Body of pancreas (tissue), 4 donors: Measurements from ENCODE around the gene KIF22. TPM values are rescaled to one million over a fixed set of nuclear protein-coding genes. Genes with fewer than 3 reads are reported as not detected.
"Not testable (repeated sequence)": the region's sequence is repeated elsewhere in the genome, so short reads cannot be mapped to it uniquely, and the experiment has no call there.

Experiments
- ATAC-seq: fragments of 150-250 bp; one replicate; pipeline ENCODE4 v1.9.1; 2016
- DNase-seq, 4 donors: peaks; one replicate each; pipeline ENCODE4 v3.0.0-alpha.2; 2019
- H3K27ac ChIP-seq, 4 donors: fragments of 200-600 bp; sonication (generic); 1 replicate in 3 of 4; 2 replicates in 1 of 4; pipeline versions ENCODE4 v1.5.1 to v1.6.1; 2016 to 2019; ENCODE audit warnings: mild to moderate bottlenecking in 1 of 4, mixed read lengths in 1 of 4, moderate library complexity in 1 of 4
- H3K27me3 ChIP-seq, 2 donors: fragments of 200-600 bp; sonication (generic); one replicate each; pipeline ENCODE4 v1.6.0; 2016; ENCODE audit warnings: mild to moderate bottlenecking in 1 of 2
- H3K36me3 ChIP-seq, 2 donors: fragments of 200-600 bp; sonication (generic); replicated peaks in 1 of 2; 2 replicates each; pipeline ENCODE4 v1.5.1; 2016; ENCODE audit warnings: low read depth in 2 of 2; ENCODE audit not compliant: insufficient read depth in 1 of 2
- H3K4me1 ChIP-seq: fragments of 200-600 bp; sonication (generic); one replicate; pipeline ENCODE4 v1.6.0; 2016
- H3K4me3 ChIP-seq, 2 donors: fragments of 200-600 bp; sonication (generic); 1 replicate in 1 of 2; 2 replicates in 1 of 2; pipeline ENCODE4 v1.5.1; 2016 to 2019
- H3K9me3 ChIP-seq, 3 donors: fragments of 200-600 bp; sonication (generic); 1 replicate in 2 of 3; 2 replicates in 1 of 3; pipeline ENCODE4 v1.5.1; 2016
- POLR2A ChIP-seq, 3 donors: fragments of 450-650 bp; IDR thresholded peaks; one replicate each; pipeline ENCODE4 v1.6.1; 2016; ENCODE audit warnings: antibody characterized with exemption in 3 of 3, mild to moderate bottlenecking in 2 of 3
- WGBS, 2 donors: methylation state at CpG; one replicate each; pipeline ENCODE4 v1.1.5; 2017; 5-methylcytosine and 5-hydroxymethylcytosine counted together
- intact Hi-C: fragments of 100-400 bp; cut with DNase I; formaldehyde crosslinking; loops from one replicate; pipeline ENCODE4 v1.15.1; 2023
- total RNA-seq, 2 donors: library from RNA; depleted of rRNA; stranded (reverse); fragments of >200 nt; gene quantifications; one replicate each; pipeline ENCODE4 v1.1.0, GENCODE V29; 2016
- TF ChIP-seq, protein P1 (sequence below), 7 experiments: fragments of 450-650 bp in 4 of 7; fragments of 200-600 bp in 3 of 7; sonication (generic) in 3 of 7; IDR thresholded peaks; one replicate each; pipeline ENCODE4 v1.5.1; 2016 to 2019; ENCODE audit warnings: antibody characterized with exemption in 7 of 7

KIF22 gene
- total RNA-seq, 2 donors from 2014 or later = 8.9 to 13.7 TPM

GRCh38 chr16:29777576-29778350 is 12.8 kb upstream of the KIF22 start, which contains the start of gene ZG16:
Gene ZG16 (plus strand): TSS chr16:29778256. CDS start chr16:29779267, 1,011 bp downstream.
- peaks cover 27% of the 10 kb centered on the region for H3K4me1 ChIP-seq
- DNase-seq = peak; percentile 30 to 57 (median 54)
- peak; percentile 88 for ATAC-seq
- H3K27me3 ChIP-seq = no peaks in the 10 kb centered on the region
- H3K4me3 ChIP-seq = no peak within 1 kb of the TSS
- TF ChIP-seq POLR2A (IDR thresholded peaks at IDR 0.05) = no peak
- TF ChIP-seq, protein P1, sequence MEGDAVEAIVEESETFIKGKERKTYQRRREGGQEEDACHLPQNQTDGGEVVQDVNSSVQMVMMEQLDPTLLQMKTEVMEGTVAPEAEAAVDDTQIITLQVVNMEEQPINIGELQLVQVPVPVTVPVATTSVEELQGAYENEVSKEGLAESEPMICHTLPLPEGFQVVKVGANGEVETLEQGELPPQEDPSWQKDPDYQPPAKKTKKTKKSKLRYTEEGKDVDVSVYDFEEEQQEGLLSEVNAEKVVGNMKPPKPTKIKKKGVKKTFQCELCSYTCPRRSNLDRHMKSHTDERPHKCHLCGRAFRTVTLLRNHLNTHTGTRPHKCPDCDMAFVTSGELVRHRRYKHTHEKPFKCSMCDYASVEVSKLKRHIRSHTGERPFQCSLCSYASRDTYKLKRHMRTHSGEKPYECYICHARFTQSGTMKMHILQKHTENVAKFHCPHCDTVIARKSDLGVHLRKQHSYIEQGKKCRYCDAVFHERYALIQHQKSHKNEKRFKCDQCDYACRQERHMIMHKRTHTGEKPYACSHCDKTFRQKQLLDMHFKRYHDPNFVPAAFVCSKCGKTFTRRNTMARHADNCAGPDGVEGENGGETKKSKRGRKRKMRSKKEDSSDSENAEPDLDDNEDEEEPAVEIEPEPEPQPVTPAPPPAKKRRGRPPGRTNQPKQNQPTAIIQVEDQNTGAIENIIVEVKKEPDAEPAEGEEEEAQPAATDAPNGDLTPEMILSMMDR (IDR thresholded peaks at IDR 0.05) = no peak
- H3K27ac ChIP-seq = peak within 1 kb of the TSS in 1 of 4 donors; percentile 37
- WGBS, 2 donors = 65 to 80% methylated on average over 9 to 10 of the region's 10 CpGs
- H3K9me3 ChIP-seq = no peaks in the 10 kb centered on the region
- intact Hi-C loops = no loop called here
- no peaks in the 10 kb centered on the region for H3K36me3 ChIP-seq

- intact Hi-C loops = no loop called here
- H3K36me3 ChIP-seq = no peaks in the 10 kb centered on the region
- TF ChIP-seq POLR2A (IDR thresholded peaks at IDR 0.05) = no peak
- TF ChIP-seq, protein P1 (IDR thresholded peaks at IDR 0.05) = no peak
- no peaks in the 10 kb centered on the region for H3K9me3 ChIP-seq
- H3K4me3 ChIP-seq = no peak overlapping the region
- H3K27ac ChIP-seq = no peak overlapping the region
- DNase-seq (peak in 1 of 4 donors; percentile 22), ATAC-seq (no peak)
- peaks cover 27% of the 10 kb centered on the region for H3K4me1 ChIP-seq
- H3K27me3 ChIP-seq = no peaks in the 10 kb centered on the region
- WGBS, 2 donors = 55 to 84% methylated on average over 9 to 10 of the region's 10 CpGs
Measured at GRCh38 chr16:29779474-29779873, 11.1 kb upstream of the KIF22 start.

- H3K36me3 ChIP-seq, H3K4me3 ChIP-seq, intact Hi-C loops, DNase-seq, ATAC-seq, H3K9me3 ChIP-seq, H3K27ac ChIP-seq, H3K27me3 ChIP-seq: not testable (repeated sequence)
- 76 to 81% methylated on average over 13 of the region's 13 CpGs for WGBS, 2 donors
- H3K4me1 ChIP-seq = peaks cover 26% of the 10 kb centered on the region
Measured at GRCh38 chr16:29783094-29783953, 7.2 kb upstream of the KIF22 start.

GRCh38 chr16:29784157-29784556 is 6.4 kb upstream of the KIF22 start:
- no peak for ATAC-seq
- TF ChIP-seq, protein P1 (IDR thresholded peaks at IDR 0.05) = no peak
- TF ChIP-seq POLR2A (IDR thresholded peaks at IDR 0.05) = no peak

GRCh38 chr16:29784901-29785500 is 5.5 kb upstream of the KIF22 start:
- Histone ChIP-seq H3K27ac (no peak overlapping the region), H3K36me3 (no peaks in the 10 kb centered on the region), H3K27me3 (no peaks in the 10 kb centered on the region), H3K9me3 (no peaks in the 10 kb centered on the region), H3K4me3 (no peak overlapping the region), H3K4me1 (peaks cover 19% of the 10 kb centered on the region)
- peak; percentile 91 for ATAC-seq
- DNase-seq = peak; percentile 70 to 80 (median 74)
- TF ChIP-seq, protein P1 (IDR thresholded peaks at IDR 0.05) = peak; percentile 64 to 85 (median 77)
- peak in 1 of 3 donors; percentile 25 for TF ChIP-seq POLR2A (IDR thresholded peaks at IDR 0.05)
- 14 to 16% methylated on average over 26 to 35 of the region's 38 CpGs for WGBS, 2 donors
- intact Hi-C loops = no loop called here

More at GRCh38 chr16:29784157-29784556, 6.4 kb upstream of the KIF22 start:
- no peaks in the 10 kb centered on the region for H3K9me3 ChIP-seq
- H3K27ac ChIP-seq = no peak overlapping the region
- no peaks in the 10 kb centered on the region for H3K36me3 ChIP-seq
- H3K27me3 ChIP-seq = no peaks in the 10 kb centered on the region
- DNase-seq = no peak
- WGBS, 2 donors = 92 to 93% methylated on average over 2 of the region's 2 CpGs
- H3K4me1 ChIP-seq = peaks cover 18% of the 10 kb centered on the region
- H3K4me3 ChIP-seq = no peak overlapping the region
- intact Hi-C loops = no loop called here

- H3K27me3 ChIP-seq, DNase-seq, H3K36me3 ChIP-seq, H3K4me3 ChIP-seq, H3K9me3 ChIP-seq, intact Hi-C loops, H3K27ac ChIP-seq, ATAC-seq: not testable (repeated sequence)
- peaks cover 32% of the 10 kb centered on the region for H3K4me1 ChIP-seq
- 78 to 79% methylated on average over 4 of the region's 4 CpGs for WGBS, 2 donors
Measured at GRCh38 chr16:29787155-29787554, 3.4 kb upstream of the KIF22 start.
